ENCODE results near the gene MAP1A.

MAP1A gene

DNA sequence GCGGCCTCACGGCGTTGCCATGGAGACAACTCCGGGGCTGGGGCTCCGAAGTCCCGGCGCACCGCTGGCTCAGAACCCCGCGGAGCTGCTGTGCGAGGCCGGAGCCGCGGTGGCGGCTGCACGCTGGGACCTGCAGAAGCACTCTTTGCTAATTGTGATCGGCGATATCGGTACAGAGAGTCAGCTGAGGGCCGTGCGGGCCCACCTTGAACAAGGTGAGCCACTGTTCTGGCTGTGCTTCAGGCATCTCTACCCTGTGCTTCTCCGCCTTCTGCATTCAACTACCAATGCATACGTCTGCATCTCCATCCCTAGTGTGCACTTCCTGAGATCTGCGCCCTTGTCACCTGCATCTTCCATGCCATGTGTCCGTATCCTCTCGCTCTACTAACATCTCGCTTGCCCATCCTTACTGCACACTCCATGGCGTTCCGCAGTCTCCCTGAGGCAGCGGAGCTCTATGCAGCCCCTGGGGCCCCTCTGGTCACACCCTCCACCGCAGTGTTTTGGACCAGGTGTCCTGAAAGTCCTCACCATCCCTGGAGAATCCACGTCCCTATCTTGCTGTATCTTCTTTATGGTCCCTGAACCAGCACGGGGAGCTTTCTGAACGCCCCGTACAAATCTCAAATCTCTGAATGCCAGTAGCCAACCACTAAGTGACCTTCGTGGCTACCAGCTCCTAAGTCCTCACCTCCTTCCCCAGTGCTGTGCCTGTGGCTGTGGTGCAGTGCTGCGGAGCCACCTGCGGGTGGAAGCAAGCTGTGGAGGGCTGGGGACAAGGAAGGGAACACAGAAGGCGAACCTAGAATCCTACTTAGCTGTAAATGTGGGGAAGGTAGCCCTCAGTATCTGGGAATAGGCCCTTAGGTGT is 6.2 kb upstream of the MAP1A start:
- DNase-seq (ENCODE audit: low read depth in 2 of 2) = no peak

DNA sequence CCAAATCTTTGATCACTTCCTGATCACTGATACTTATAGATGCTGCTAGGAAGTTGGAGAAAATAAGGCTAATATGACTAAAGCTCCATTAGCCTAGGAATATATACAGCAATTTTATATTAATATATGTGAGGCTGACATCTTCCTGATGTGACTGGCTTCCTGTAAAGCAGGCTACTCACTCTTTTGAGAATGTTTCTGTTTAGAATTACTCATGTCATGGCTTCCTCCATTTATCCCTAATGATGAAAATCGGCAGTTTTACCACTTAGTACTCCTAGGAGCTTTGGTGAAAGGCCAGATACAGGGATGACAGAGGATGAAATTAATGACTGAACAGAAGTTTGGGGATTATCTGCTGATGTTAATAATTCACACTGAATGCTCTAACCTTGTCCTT is 3.9 kb upstream of the MAP1A start:
- DNase-seq (ENCODE audit: low read depth in 2 of 2) = no peak

DNA sequence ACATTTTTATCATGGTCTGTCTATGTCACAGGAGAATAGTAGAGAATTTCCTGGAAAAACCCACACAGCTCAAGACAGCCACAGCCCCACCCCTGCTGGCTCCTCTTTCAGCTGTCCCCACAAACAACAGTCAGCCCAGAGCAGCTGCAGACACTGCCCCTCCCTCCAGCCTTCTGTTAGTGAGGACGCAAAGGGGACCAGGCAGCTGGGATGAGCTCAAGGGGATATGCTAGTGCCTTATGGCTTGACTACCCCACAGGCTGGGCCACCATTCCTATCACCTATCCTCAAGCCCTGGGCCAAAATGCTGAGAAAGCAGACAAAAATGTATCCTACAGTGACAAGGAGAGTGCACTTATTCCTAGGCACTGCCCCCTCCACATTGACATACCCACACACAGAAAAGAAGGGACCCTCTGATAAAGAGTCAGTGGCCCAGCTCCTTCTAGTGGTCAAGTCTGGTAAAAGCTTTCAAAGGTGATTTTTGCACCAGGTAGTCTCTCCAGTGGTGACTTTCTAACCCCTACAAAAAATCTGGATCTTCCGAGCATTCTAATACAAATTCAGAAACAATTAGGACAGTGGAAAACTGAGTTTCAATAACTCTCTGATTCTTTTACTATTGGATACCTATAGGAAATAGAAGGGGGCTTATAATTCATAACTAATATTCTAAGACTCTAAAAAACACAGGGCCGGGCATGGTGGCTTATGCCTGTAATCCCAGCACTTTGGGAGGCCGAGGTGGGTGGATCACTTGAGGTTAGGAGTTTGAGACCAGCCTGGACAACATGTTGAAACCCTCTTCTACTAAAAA is 3.0 kb upstream of the MAP1A start:
- no peak for DNase-seq (ENCODE audit: low read depth in 2 of 2)

DNA sequence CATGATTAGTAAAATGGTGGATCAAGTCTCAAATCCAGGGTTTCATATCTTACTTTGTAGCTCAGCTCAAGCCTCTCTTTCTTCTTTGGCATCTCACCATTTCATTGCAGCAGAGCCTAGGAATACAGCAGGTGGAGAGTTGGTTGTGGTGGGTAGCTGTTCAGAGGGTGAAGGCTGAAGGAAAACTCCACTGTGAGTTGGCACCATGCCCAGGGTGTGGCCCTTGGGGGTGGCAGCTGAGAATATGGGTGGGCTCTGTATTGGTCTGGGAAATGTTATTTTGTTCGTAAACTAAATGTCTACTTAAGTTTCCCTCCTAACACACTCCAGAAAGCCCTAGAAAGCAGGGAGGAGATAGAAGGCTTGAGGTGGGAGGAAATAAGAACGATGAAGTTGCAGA is 1.7 kb upstream of the MAP1A start:
- DNase-seq (ENCODE audit: low read depth in 2 of 2) = no peak

DNA sequence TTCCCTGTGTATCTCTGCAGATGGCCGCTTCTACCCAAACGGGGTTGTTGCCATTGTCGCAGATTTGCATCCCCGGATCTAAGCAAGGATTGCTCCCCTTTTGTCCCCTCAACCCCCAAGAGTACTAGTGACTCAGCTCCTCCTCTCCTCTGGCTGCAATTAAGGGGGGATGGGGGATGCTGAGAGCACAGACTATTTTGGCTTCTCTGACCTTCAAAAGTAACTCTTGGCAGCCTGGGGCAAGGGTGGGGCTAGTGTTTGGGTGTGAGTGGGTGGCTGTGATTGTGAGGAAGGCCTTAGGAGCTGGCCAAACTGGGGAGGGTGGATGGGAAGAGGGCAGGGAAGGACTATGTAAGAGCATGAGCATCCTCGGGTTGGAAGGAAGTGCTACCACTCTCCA is 1.2 kb upstream of the MAP1A start:
- no peak for DNase-seq (ENCODE audit: low read depth in 2 of 2)

DNA sequence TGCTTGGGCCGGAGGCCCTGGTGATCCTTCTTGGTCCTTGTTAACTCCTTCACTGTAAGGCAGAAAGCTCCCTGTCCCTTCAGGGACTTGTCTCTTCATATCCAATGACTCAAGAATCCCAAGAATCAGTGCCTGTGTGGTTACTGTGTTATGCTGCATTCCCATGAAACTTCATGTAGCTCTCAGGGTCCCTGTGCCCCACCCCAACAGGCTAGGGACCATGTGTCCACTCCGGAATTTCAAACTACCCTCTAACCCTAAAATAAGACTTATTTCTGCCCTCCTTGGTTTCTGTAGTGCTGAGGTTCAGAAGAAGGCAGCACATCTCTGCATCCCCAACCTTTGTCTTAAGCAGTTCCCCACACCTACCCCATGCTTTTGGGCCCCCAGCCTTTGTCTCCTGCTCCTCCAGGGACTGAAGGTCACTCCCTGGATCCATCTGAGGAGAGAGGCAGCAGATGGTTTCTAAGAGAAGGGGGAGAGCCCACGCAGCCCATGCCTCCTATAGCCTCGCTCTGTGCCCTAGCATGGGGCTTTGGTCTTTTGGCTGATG is 531 bp upstream of the MAP1A start:
- DNase-seq (ENCODE audit: low read depth in 2 of 2) = no peak

DNA sequence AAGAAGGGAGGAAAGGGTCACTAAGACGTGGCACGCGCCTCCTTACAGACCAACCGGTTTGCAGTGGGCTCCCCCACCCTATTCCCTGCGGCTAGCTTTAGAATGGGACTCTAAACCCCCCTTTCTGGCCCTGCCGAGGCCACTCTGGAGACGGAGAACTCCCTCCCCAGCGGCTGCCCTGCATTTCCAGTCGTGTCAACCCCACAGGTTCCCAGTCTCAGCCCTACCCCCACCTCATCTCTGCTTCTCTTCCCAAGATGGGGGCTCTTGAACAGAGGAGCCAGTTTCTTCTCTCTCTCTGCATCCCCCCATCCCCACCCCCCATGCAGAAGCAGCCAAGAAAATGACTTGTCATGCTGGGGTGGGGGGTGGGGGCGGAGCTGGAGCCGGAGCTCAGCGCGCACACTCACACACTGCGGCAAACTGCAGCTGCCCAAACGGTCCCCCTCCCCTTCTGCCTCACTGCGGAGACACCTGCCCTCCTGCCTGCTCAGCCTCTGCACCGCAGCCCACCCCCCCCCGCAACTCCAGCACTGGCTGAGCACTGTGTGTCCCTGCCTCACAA is 871 bp downstream of the MAP1A start:
- DNase-seq (ENCODE audit: low read depth in 2 of 2) = no peak

DNA sequence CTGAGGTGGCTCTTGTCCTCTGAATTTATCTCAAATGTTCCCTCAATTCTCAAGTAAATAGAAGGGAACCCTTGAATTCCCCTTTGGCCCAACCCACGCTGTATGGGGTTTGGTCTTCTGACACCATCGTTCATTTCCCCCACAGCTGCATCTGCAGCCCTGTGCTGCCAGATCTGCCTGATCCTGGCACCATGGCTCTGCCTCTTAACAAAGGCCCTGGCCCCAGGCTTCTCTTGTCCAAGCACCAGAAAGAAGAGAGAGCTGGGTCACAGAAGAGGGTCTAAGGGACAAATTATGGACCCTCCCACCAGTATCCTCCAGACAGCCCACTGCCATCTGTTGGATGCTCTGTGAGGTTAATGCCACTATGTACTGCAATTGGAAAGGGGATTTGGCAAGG is 1.8 kb downstream of the MAP1A start:
- DNase-seq (ENCODE audit: low read depth in 2 of 2) = no peak

DNA sequence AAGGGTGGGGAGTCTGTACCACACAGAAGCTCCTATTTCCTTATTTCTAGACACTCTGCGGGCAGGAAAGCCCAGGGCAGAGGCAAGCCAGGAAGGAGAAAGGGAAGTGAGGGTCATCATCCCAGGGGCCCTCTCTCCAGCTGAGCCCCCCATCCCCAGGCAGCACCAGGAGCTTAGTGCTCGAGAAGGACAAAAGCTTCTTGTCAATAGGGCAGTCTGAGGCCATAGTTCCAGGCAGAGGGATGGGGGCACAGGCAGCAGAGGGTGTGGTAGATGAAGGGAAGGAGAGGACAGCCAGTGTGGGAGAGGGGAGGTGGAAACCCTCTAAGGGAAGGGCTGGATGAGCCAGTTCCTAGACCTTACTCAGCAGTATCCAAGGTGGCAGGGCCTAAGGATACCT is 2.7 kb downstream of the MAP1A start:
- DNase-seq (ENCODE audit: low read depth in 2 of 2) = no peak

DNA sequence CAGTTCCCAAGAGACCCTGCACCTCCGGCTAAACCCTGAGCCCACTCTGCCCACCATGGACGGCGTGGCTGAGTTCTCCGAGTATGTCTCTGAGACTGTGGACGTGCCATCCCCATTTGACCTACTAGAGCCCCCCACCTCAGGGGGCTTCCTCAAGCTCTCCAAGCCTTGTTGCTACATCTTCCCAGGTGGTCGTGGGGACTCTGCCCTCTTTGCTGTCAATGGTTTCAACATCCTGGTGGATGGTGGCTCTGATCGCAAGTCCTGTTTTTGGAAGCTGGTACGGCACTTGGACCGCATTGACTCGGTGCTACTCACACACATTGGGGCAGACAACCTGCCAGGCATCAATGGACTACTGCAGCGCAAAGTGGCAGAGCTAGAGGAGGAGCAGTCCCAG is 4.0 kb downstream of the MAP1A start:
- DNase-seq (ENCODE audit: low read depth in 2 of 2) = no peak

DNA sequence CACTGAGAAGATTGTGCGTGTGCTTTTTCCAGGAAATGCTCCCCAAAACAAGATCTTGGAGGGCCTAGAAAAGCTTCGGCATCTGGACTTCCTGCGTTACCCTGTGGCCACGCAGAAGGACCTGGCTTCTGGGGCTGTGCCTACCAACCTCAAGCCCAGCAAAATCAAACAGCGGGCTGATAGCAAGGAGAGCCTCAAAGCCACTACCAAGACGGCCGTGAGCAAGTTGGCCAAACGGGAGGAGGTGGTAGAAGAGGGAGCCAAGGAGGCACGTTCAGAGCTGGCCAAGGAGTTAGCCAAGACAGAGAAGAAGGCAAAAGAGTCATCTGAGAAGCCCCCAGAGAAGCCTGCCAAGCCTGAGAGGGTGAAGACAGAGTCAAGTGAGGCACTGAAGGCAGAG is 4.8 kb downstream of the MAP1A start:
- no peak for DNase-seq (ENCODE audit: low read depth in 2 of 2)

DNA sequence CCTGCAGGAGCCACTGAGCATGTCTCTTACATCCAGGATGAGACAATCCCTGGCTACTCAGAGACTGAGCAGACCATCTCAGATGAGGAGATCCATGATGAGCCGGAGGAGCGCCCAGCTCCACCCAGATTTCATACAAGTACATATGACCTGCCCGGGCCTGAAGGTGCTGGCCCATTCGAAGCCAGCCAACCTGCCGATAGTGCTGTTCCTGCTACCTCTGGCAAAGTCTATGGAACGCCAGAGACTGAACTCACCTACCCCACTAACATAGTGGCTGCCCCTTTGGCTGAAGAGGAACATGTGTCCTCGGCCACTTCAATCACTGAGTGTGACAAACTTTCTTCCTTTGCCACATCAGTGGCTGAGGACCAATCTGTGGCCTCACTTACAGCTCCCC is 6.2 kb downstream of the MAP1A start:
- DNase-seq (ENCODE audit: low read depth in 2 of 2) = no peak

DNA sequence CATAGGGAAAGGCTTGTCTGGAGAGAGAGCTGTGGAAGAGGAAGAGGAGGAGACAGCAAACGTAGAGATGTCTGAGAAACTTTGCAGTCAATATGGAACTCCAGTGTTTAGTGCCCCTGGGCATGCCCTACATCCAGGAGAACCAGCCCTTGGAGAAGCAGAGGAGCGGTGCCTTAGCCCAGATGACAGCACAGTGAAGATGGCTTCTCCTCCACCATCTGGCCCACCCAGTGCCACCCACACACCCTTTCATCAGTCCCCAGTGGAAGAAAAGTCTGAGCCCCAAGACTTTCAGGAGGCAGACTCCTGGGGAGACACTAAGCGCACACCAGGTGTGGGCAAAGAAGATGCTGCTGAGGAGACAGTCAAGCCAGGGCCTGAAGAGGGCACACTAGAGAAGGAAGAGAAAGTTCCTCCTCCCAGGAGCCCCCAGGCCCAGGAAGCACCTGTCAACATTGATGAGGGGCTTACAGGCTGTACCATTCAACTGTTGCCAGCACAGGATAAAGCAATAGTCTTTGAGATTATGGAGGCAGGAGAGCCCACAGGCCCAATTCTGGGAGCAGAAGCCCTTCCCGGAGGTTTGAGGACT is 6.9 kb downstream of the MAP1A start:
- no peak for DNase-seq (ENCODE audit: low read depth in 2 of 2)

DNA sequence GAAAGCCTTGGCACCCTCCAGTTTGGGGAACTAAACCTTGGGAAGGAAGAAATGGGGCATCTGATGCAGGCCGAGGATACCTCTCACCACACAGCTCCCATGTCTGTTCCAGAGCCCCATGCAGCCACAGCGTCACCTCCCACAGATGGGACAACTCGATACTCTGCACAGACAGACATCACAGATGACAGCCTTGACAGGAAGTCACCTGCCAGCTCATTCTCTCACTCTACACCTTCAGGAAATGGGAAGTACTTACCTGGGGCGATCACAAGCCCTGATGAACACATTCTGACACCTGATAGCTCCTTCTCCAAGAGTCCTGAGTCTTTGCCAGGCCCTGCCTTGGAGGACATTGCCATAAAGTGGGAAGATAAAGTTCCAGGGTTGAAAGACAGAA is 7.7 kb downstream of the MAP1A start:
- no peak for DNase-seq (ENCODE audit: low read depth in 2 of 2)

DNA sequence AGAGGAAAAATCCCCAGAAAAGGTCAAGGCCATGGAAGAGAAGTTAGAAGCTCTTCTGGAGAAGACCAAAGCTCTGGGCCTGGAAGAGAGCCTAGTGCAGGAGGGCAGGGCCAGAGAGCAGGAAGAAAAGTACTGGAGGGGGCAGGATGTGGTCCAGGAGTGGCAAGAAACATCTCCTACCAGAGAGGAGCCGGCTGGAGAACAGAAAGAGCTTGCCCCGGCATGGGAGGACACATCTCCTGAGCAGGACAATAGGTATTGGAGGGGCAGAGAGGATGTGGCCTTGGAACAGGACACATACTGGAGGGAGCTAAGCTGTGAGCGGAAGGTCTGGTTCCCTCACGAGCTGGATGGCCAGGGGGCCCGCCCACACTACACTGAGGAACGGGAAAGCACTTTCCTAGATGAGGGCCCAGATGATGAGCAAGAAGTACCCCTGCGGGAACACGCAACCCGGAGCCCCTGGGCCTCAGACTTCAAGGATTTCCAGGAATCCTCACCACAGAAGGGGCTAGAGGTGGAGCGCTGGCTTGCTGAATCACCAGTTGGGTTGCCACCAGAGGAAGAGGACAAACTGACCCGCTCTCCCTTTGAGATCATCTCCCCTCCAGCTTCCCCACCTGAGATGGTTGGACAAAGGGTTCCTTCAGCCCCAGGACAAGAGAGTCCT is 9.0 kb downstream of the MAP1A start:
- DNase-seq (ENCODE audit: low read depth in 2 of 2) = no peak

DNA sequence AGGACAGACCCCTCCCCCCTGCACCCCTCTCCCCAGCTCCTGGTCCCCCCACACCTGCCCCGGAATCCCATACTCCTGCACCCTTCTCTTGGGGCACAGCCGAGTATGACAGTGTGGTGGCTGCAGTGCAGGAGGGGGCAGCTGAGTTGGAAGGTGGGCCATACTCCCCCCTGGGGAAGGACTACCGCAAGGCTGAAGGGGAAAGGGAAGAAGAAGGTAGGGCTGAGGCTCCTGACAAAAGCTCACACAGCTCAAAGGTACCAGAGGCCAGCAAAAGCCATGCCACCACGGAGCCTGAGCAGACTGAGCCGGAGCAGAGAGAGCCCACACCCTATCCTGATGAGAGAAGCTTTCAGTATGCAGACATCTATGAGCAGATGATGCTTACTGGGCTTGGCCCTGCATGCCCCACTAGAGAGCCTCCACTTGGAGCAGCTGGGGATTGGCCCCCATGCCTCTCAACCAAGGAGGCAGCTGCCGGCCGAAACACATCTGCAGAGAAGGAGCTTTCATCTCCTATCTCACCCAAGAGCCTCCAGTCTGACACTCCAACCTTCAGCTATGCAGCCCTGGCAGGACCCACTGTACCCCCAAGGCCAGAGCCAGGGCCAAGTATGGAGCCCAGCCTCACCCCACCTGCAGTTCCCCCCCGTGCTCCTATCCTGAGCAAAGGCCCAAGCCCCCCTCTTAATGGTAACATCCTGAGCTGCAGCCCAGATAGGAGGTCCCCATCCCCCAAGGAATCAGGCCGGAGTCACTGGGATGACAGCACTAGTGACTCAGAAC is 9.8 kb downstream of the MAP1A start:
- DNase-seq (ENCODE audit: low read depth in 2 of 2) = no peak

DNA sequence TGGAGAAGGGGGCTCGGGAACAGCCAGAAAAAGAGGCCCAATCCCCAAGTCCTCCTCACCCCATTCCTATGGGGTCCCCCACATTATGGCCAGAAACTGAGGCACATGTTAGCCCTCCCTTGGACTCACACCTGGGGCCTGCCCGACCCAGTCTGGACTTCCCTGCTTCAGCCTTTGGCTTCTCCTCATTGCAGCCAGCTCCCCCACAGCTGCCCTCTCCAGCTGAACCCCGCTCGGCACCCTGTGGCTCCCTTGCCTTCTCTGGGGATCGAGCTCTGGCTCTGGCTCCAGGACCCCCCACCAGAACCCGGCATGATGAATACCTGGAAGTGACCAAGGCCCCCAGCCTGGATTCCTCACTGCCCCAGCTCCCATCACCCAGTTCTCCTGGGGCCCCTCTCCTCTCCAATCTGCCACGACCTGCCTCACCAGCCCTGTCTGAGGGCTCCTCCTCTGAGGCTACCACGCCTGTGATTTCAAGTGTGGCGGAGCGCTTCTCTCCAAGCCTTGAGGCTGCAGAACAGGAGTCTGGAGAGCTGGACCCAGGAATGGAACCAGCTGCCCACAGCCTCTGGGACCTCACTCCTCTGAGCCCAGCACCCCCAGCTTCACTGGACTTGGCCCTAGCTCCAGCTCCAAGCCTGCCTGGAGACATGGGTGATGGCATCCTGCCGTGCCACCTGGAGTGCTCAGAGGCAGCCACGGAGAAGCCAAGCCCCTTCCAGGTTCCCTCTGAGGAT is 10.6 kb downstream of the MAP1A start:
- no peak for DNase-seq (ENCODE audit: low read depth in 2 of 2)

DNA sequence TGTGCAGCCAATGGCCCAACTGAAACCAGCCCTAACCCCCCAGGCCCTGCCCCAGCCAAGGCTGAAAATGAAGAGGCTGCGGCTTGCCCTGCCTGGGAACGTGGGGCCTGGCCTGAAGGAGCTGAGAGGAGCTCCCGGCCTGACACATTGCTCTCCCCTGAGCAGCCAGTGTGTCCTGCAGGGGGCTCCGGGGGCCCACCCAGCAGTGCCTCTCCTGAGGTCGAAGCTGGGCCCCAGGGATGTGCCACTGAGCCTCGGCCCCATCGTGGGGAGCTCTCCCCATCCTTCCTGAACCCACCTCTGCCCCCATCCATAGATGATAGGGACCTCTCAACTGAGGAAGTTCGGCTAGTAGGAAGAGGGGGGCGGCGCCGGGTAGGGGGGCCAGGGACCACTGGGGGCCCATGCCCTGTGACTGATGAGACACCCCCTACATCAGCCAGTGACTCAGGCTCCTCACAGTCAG is 11.2 kb downstream of the MAP1A start:
- no peak for DNase-seq (ENCODE audit: low read depth in 2 of 2)

DNA sequence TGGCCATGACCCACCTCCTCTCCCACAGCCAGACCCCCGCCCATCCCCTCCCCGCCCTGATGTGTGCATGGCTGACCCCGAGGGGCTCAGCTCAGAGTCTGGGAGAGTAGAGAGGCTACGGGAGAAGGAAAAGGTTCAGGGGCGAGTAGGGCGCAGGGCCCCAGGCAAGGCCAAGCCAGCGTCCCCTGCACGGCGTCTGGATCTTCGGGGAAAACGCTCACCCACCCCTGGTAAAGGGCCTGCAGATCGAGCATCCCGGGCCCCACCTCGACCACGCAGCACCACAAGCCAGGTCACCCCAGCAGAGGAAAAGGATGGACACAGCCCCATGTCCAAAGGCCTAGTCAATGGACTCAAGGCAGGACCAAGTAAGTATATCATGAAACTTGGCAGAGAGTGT is 11.7 kb downstream of the MAP1A start:
- DNase-seq (ENCODE audit: low read depth in 2 of 2) = no peak

Measured in stimulated activated CD8-positive, alpha-beta memory T cell treated with anti-CD3 and anti-CD28 coated beads, Interleukin-15, amount 100 ng/mL, for 4 hours (primary cell).